Heart right ventricle (tissue), 16 donors: ENCODE results near the gene NEDD8. TPM values are rescaled to one million over a fixed set of nuclear protein-coding genes. Genes with fewer than 3 reads are reported as not detected.
"Not testable (repeated sequence)": the region's sequence is repeated elsewhere in the genome, so short reads cannot be mapped to it uniquely, and the experiment has no call there.

ENCODE experiments used
- ATAC-seq, 8 donors: fragments of 200-7000 bp; cut with Tn5 transposase; one replicate each; pipeline ENCODE4 v1.9.1; 2020; ENCODE audit warnings: mild to moderate bottlenecking in 8 of 8, moderate library complexity in 8 of 8, moderate number of reproducible peaks in 1 of 8
- DNase-seq, 2 donors: peaks; one replicate each; pipeline ENCODE4 v3.0.0-alpha.2; 2020
- H3K27ac ChIP-seq, 10 donors: fragments of 200-600 bp; sonication (generic) in 2 of 10; one replicate each; pipeline versions ENCODE4 v1.5.0 to v1.8.0; 2020 to 2022; ENCODE audit warnings: mild to moderate bottlenecking in 3 of 10
- H3K27me3 ChIP-seq, 7 donors: fragments of 200-600 bp; one replicate each; pipeline ENCODE4 v1.8.0; 2021 to 2022; ENCODE audit warnings: mild to moderate bottlenecking in 2 of 7
- H3K36me3 ChIP-seq, 9 donors: fragments of 200-600 bp; sonication (generic) in 1 of 9; one replicate each; pipeline versions ENCODE4 v1.5.0 to v1.8.0; 2020 to 2022; ENCODE audit warnings: mild to moderate bottlenecking in 2 of 9
- H3K4me1 ChIP-seq, 9 donors: fragments of 200-600 bp; sonication (generic) in 1 of 9; one replicate each; pipeline versions ENCODE4 v1.5.0 to v1.8.0; 2020 to 2022; ENCODE audit warnings: mild to moderate bottlenecking in 4 of 9
- H3K4me3 ChIP-seq, 10 donors: fragments of 200-600 bp; sonication (generic) in 2 of 10; one replicate each; pipeline versions ENCODE4 v1.5.0 to v1.8.0; 2020 to 2022; ENCODE audit warnings: mild to moderate bottlenecking in 7 of 10, moderate library complexity in 2 of 10
- H3K9me3 ChIP-seq, 11 donors: fragments of 200-600 bp in 10 of 11; sonication (generic) in 2 of 11; one replicate each; pipeline versions ENCODE4 v1.5.0 to v1.8.0; 2013 to 2022; ENCODE audit warnings: mild to moderate bottlenecking in 2 of 11, control low read depth in 1 of 11, moderate library complexity in 1 of 11
- WGBS, 2 donors: extraction: QIAGEN DNeasy Blood & Tissue Kit; methylation state at CpG; one replicate each; pipeline ENCODE4 v1.1.7; 2013; ENCODE audit warnings: inconsistent platforms in 1 of 2; 5-methylcytosine and 5-hydroxymethylcytosine counted together
- intact Hi-C, 10 donors: fragments of 100-400 bp; cut with DNase I; formaldehyde crosslinking; loops; one replicate each; pipeline versions ENCODE4 v1.11.1 to v1.14.2; 2022
- polyA plus RNA-seq, 2 donors: library from polyadenylated mRNA; stranded (reverse); fragments of 200-250 nt; gene quantifications; one replicate each; pipeline ENCODE4 v1.2.3, GENCODE V29; 2013
- total RNA-seq, 10 donors: library from RNA; stranded (reverse); fragmentation: NEBNext Ultra II Directional in 3 of 10; extraction: Animal tissue kit (Norgen Biotek cat#: 25700) in 3 of 10; gene quantifications; one replicate each; pipeline versions ENCODE4 v1.2.1 to v1.2.4, GENCODE V29; 2021 to 2023
- TF ChIP-seq, protein P1 (sequence below), 9 donors: fragments of 200-600 bp; sonication (generic) in 2 of 9; IDR thresholded peaks; one replicate each; pipeline versions ENCODE4 v1.5.0 to v1.8.0; 2021 to 2022; ENCODE audit warnings: antibody characterized with exemption in 9 of 9, mild to moderate bottlenecking in 5 of 9, moderate library complexity in 1 of 9
- donor health status: Arrhythmogenic right ventricular cardiomyopathy.
- donor health status: ischemic (EF 13 %, LVEDD 7.1; RV severe dilation, severe dysfunction).
- donor health status: healthy with polysubstance abuse.
- donor health status: DM: no; HTN: yes; CAD: no.
- donor health status: DM: no; HTN: no; CAD: no.
- donor health status: ischemic (EF 25% LVEDD 6.9; RV normal size, moderate dysfunction).
- donor health status: ischemic (EF 25% LVEDD 5.7; RV mildly dilated, moderate dysfunction).
- donor health status: healthy.
- donor health status: DM: yes; HTN: yes; CAD: no.
- donor health status: Ischemic cardiomyopathy.
- donor health status: ischemic (EF 35%, LVEDD 5.7; RV mildly dilated, moderate dysfunction).
- donor health status: nonischemic (EF 11% LVEDD 7.7; RV severe dilation, severe dysfunction).
- donor health status: DM: yes; HTN: yes; CAD: no.
- donor health status: PGD.
- donor health status: ischemic (EF 29% LVEDD 5.4; RV normal size, mild dysfunction).
- donor health status: nonischemic (EF 23%, LVEDD 6.1; RV moderate dilation, normal function).

The NEDD8 gene
- total and polyA plus RNA-seq, 12 donors, result 154 to 325 (median 199) TPM

DNA sequence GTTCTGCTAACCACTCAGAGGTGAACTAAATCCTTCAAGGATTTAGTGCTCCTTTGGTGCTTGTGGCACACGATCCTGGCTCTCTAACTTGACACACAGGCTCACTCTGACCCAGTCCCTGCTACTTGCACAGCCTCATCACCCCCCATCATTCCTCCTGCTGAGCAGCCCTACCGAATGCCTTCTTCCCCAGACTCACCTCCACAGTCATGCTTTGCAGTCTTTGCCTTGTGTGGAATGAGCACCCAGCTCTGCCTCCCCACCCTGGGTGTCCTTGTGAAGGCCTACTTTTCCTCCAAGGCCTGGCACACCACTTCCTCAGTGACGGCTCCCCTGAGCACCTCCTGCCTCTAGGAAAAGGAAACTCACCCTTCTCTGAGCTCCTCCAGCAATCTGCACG, 18.2 kb upstream of the NEDD8 start:
- Histone ChIP-seq H3K4me3 (no peak overlapping the region), H3K27me3 (no peaks in the 10 kb centered on the region), H3K27ac (no peak overlapping the region), H3K9me3 (no peaks in the 10 kb centered on the region), H3K36me3 (peaks cover 0 to 18% (median 0%) of the 10 kb centered on the region in 9 donors), H3K4me1 (peaks cover 0 to 20% (median 0%) of the 10 kb centered on the region in 9 donors)
- DNase-seq, result no peak
- no peak for ATAC-seq
- TF ChIP-seq, protein P1, sequence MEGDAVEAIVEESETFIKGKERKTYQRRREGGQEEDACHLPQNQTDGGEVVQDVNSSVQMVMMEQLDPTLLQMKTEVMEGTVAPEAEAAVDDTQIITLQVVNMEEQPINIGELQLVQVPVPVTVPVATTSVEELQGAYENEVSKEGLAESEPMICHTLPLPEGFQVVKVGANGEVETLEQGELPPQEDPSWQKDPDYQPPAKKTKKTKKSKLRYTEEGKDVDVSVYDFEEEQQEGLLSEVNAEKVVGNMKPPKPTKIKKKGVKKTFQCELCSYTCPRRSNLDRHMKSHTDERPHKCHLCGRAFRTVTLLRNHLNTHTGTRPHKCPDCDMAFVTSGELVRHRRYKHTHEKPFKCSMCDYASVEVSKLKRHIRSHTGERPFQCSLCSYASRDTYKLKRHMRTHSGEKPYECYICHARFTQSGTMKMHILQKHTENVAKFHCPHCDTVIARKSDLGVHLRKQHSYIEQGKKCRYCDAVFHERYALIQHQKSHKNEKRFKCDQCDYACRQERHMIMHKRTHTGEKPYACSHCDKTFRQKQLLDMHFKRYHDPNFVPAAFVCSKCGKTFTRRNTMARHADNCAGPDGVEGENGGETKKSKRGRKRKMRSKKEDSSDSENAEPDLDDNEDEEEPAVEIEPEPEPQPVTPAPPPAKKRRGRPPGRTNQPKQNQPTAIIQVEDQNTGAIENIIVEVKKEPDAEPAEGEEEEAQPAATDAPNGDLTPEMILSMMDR (IDR thresholded peaks at IDR 0.05), result no peak
- intact Hi-C loops, result no loop called here
- 68 to 70% methylated on average over 4 of the region's 4 CpGs for WGBS, 2 donors

DNA sequence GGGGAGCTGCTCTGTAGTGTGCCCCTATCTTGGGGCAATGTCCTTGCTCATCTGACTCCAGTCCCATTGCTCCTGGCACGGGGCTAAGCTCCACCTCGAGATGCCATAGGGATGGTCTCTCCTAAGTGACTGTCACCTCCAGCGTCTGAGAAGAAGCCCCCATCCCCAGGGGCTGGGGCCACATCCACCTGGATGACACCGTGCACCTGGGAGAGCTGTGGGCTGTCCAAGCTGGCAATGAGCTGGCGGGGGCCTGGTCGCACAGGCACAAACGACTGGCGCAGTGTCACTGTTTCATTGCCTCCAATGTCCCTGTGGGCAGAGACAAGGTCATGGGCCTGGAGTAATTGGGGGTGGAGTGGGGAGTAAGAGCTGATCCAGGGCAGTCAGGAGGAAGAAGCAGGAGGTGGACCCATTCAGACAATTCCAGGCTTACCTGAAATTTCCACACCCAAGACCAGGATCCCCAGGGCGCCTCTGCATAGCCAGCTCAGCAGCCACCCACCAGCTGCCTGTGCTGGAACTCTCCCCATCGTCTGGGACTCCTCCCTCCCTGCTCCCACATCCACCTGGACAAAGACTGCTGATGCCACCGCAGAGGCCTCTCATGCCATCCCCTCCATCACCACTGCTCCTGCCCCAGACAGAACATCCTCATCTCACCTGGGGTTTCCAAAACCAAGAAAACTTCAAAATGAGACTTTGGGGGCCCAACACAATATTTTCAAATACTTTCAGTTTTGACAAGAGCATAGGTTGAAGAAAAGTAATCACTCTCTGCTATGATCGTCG, 17.3 kb upstream of the NEDD8 start:
- no peak for DNase-seq
- Histone ChIP-seq H3K9me3 (no peaks in the 10 kb centered on the region), H3K27ac (no peak overlapping the region), H3K4me3 (no peak overlapping the region), H3K4me1 (peaks cover 0 to 20% (median 0%) of the 10 kb centered on the region in 9 donors), H3K27me3 (no peaks in the 10 kb centered on the region), H3K36me3 (peaks cover 0 to 11% (median 0%) of the 10 kb centered on the region in 9 donors)
- peak in 1 of 8 donors; percentile 17 for ATAC-seq
- TF ChIP-seq, protein P1 (IDR thresholded peaks at IDR 0.05), result no peak
- intact Hi-C loops, result loop anchor here in 4 of 10 donors (10.0 kb wide), 1 partner anchor 185 kb away; no protein-coding TSS in a partner anchor
- WGBS, 2 donors, result 78 to 79% methylated on average over 13 of the region's 13 CpGs

DNA sequence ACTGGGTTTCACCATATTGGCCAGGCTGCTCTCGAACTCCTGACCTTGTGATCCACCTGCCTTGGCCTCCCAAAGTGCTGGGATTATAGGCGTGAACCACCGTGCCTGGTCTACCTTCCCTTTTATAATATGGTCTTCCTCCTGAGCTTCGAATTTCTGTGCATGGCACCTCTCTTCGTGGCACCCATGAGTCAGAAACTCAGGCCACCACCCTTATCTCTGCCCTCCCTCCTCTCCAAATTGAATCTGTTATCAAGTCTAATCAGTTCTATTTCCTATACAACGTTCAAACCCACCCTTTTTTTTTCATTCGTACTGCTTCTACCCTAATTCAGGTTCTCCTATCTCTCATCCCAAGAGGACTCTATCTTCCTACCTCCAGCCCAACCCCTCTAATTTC, 15.3 kb upstream of the NEDD8 start:
- H3K4me3 ChIP-seq, result no peak overlapping the region
- TF ChIP-seq, protein P1 (IDR thresholded peaks at IDR 0.05), result no peak
- WGBS, 2 donors, result 74 to 77% methylated on average over 7 of the region's 7 CpGs
- intact Hi-C loops, result loop anchor here in 5 of 10 donors (2.0 to 10.0 kb wide), 2 partner anchors 49 to 187 kb away; no protein-coding TSS in a partner anchor
- H3K27ac ChIP-seq, result peak overlapping the region in 1 of 10 donors; percentile 79
- no peak for ATAC-seq
- no peak for DNase-seq
- no peaks in the 10 kb centered on the region for H3K9me3 ChIP-seq
- no peaks in the 10 kb centered on the region for H3K36me3 ChIP-seq
- peaks cover 0 to 29% (median 8%) of the 10 kb centered on the region in 9 donors for H3K4me1 ChIP-seq
- H3K27me3 ChIP-seq, result no peaks in the 10 kb centered on the region

DNA sequence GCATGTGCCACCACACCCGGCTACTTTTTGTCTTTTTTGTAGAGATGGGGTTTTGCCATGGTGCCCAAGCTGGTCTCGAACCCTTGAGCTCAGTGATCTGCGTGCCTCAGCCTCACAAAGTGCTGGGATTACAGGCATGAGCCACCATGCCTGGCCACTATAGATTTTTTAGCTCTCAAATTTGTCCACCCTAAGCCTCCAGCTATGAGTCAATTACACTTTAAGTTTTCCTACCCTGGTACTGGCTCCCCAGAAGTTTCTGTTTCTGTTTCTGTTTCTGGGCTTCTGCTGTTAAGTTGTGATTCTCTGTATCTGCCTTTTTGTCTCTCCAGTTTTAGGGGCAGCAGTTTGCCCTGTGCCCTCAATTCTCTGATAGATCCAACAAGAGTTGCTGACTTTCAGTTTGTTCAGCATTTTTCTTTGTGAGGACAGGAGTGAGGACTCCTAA, 14.6 kb upstream of the NEDD8 start:
- Histone ChIP-seq H3K4me1 (peaks cover under 1 to 29% (median 10%) of the 10 kb centered on the region in 9 donors), H3K9me3 (no peaks in the 10 kb centered on the region), H3K36me3 (no peaks in the 10 kb centered on the region), H3K4me3 (no peak overlapping the region), H3K27ac (peak overlapping the region in 1 of 10 donors; percentile 79), H3K27me3 (no peaks in the 10 kb centered on the region)
- ATAC-seq, result no peak
- WGBS, 2 donors, result 83 to 90% methylated on average over 3 of the region's 3 CpGs
- TF ChIP-seq, protein P1 (IDR thresholded peaks at IDR 0.05), result no peak
- intact Hi-C loops, result loop anchor here in 5 of 10 donors (2.0 to 10.0 kb wide), 2 partner anchors 50 to 188 kb away; no protein-coding TSS in a partner anchor
- DNase-seq, result no peak

DNA sequence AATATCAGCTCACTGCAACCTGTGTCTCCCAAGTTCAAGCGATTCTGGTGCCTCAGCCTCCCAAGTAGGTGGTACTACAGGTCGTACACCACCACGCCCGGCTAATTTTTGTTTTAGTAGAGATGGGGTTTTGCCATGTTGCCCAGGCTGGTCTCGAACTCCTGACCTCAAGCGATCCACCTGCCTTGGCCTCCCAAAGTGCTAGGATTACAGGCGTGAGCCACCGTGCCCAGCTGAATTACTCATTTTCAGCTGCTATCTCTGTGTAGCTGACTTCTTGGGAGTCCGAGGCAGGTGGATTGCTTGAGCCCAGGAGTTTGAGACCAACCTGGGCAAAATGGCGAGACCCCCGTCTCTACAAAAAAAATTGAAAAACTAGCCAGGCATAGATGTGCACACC, 13.2 kb upstream of the NEDD8 start:
- not testable (repeated sequence) for H3K27me3 ChIP-seq, H3K9me3 ChIP-seq, H3K27ac ChIP-seq, ATAC-seq, DNase-seq, H3K4me3 ChIP-seq
- intact Hi-C loops, result loop anchor here in 4 of 10 donors (10.0 kb wide), 1 partner anchor 189 kb away; no protein-coding TSS in a partner anchor
- Histone ChIP-seq H3K36me3 (peaks cover 0 to 12% (median 3%) of the 10 kb centered on the region in 9 donors), H3K4me1 (peaks cover 10 to 34% (median 24%) of the 10 kb centered on the region in 9 donors)
- 93 to 95% methylated on average over 11 of the region's 11 CpGs for WGBS, 2 donors
